Activated CD8-positive, alpha-beta memory T cell treated with anti-CD3 and anti-CD28 coated beads for 1 hour (primary cell): ENCODE data around the gene SERPINA5.

ENCODE experiments used
- DNase-seq, 2 donors: peaks; one replicate each; pipeline ENCODE4 v3.0.0-alpha.2; 2020; ENCODE audit warnings: low read depth in 1 of 2; ENCODE audit errors: extremely low read depth in 1 of 2

SERPINA5 gene, protein sequence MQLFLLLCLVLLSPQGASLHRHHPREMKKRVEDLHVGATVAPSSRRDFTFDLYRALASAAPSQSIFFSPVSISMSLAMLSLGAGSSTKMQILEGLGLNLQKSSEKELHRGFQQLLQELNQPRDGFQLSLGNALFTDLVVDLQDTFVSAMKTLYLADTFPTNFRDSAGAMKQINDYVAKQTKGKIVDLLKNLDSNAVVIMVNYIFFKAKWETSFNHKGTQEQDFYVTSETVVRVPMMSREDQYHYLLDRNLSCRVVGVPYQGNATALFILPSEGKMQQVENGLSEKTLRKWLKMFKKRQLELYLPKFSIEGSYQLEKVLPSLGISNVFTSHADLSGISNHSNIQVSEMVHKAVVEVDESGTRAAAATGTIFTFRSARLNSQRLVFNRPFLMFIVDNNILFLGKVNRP

DNA sequence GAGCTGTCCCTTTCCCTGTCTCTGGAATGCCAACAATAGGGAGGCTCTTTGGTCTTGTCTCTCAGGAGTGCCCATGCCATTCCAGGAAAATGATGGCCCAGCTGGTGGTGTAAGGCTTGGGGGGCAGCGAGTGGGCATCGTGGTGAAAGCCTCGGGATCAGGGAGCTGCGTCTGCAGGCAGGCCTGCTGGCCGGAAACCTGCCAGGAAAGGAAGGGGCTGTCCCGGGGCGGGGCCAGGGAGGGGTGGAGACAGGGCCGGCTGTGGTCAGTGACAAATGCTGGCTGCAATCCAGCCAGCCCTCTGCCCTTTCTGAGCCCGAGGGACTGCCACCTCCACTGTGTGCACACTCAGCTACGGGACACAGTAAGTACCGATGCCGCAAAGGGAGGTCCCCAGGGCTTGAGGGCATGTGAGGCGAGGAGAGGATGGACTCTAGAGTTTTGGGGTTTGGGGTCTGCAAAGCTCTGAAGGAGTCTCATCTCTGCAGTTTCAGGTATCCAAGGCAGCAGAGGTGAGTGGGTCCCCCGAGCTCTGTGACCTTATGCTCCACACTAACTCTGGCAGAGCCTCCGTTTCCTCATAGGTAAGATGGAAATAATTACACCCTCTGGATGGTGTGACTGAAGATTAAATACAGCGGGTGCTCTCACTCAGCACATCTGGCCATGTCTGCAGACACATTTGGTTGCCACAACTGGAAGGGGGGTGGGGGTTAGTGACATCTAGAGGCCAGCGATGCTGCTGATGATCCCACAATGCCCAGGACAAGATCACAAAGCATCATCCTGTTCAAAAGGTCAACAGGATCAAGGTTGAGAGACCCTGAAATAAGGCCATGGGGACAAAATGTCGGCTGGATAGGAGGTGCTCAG is at the start of gene SERPINA5:
SERPINA5 (plus strand) TSS at position 300 of the 873 bp plus-strand sequence. CDS start 5,937 bp downstream, outside the sequence.
- DNase-seq, result no peak

DNA sequence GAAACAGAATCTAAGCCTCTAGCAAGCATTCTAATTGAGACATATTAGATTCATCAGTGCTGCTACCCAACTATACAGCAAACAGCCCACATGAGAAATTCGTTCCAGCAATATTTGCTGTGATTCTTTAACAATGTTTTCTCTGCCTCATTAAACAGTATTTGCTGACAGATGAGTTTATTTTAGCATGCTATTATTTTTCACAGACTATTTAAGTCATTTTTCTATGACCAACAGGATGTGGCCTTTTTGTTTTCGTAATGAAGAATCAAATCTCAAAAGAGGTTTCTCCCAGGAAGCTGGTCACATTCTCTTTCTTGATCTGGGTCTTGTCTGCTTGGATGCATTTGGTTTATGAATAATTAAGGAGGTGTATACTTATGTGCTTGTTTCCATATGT is 48.8 kb upstream of the SERPINA5 start:
- DNase-seq, result no peak

DNA sequence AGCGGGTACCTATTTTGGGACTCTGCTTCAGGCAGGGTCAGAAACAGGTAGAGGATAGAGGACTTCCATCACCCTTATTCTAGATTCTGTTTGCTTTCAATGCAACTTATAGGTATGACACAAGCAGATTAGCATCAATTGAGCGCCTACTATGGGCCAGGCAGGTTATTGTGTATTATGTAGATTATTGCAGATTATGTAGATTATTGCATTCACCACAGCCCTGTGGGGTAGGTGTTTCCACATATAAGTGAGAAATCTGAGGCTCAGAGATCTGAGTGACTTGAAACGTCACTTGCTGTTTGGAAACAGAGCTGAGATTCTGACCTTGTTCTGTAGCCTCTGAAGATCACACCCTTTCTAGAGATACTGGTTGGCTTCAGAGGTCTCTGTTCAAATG is 45.7 kb upstream of the SERPINA5 start:
- DNase-seq, result no peak

DNA sequence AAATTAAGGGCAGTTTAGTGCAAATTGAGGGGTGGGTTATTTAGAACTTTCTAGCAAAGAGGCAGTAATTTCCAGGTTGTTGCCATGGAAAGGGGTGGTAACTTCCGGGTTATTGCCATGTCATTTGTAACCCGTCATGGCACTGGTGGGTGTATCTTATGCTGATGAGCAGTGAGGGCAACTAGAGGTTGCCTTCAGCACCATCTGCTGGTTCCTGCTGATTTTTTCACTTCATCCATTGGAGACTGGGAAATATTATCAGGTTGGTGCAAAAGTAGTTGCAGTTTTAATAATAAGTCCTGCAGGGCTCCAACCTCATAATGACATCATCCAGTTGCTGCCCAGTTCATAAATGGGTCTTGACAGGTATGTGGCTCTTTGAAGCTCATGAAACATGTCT is 44.4 kb upstream of the SERPINA5 start:
- DNase-seq, result no peak

DNA sequence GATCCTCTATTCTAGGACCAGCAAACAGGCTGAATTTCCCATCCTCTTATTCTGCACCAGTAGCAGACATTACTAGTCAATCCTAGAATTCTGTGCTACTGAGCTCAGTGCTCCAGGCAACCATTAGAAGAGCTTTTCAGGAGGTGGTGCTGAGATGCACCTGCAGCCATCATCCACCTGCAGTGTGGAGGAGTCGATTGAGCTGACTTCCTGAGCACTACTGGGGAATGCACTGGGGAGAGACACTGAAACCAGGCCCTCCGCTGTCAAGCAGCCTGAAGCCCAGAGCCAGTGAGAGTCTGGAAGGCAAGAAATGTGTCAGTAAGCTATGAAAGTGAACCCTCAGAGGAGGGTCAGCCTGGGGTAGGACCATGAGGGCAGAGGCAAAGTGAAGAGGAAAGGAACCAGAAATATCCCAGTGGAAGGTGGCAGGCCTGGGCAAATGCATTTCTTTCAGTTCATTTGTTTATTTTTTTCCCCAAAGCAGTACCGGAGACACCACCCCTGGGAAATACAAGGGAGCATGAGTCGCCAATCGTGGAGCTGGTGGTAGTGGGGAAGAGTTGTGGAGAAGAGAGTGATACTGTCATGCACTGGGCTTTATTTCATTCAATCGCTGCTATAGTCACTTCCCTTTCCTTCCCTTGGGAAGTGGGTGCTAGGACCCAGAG is 43.0 kb upstream of the SERPINA5 start:
- no peak for DNase-seq

DNA sequence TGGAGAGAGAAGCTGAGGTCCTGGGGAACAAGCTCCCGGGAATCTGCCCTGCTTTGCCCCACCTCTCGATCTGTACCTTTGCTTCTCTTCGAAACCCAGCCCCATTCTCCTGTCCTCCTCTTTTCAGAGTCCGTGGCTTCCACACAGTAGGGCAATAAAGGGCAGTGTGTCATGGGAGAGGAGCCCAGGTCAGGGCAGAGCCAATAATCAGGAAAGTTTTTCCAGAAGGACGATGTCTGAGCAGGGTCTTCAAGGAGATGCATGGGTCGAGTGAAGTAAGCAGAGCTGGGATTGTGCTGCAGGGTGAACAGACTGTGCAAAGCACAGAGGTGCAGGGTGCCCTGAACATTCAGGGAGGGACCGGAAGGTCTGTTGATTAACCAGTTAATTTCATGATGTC is 42.0 kb upstream of the SERPINA5 start:
- no peak for DNase-seq

DNA sequence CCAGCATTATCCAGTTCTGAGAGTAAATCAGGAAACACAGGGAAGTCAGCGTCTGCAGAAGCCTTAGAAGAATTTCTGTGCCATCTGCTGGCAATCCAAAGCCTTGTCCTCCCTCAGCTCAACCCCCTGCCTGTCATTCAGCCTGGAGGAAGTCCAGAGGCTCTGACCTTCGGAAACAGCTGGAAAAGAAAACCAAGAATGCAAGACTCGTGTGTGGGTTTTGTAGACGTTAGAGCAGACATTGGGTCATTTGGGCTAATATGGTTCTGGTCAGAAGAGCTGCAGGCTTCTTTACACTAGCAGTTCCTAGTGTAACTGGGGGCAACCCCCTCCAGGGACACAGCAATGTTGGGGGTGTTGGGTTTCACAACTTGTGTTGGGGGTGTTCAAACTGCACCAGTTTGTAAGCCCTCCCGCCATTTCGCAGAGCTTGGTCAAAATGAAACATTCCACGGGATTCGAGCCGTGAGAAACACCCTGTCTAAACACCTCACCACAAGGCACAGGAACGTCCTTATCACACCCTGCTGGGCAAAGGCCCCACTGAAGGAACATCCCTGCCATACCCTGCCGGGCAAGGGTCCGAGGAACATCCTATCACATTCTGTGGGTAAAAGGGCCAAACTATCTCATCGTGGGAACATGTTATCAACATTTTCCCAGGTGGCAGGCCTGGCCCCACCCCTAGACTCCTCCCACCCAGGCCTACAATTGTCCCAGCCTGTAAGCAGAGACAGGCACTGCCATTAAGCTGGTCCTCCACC is 41.0 kb upstream of the SERPINA5 start:
- DNase-seq, result no peak

DNA sequence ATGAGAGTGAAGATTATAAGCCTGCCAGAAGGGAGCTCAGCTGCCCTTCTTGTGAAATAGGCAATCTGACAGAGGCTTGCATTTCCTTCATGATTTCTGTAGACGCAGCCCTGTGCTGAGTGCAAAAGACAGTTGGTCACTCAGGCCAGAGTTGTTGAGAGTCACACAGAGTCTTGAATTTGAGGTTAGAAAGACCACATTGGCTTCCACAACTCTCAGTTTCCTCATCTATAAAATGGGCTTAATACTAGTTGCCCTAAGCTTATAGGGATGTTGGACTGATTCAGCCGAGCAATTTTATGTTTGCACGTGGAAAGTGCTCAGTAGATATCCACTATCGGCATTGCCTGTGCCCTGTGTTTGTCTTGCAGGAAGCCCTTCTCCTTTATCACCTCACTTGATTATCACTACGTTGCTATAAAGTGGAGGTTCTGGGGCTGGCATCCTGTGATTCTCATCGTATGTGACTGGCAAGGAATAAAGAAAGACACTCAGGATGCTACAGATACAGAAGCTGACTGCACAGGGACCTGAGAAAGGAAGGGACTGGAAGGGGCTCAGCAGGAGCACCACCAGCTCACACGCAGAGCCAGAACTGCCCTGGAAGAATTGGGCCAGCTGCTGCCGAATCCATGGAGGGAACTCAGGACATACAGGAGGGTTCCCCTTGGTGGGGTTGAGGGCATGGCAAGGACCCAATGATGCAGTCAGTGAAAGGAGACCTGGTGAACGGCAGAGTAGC is 39.8 kb upstream of the SERPINA5 start:
- no peak for DNase-seq

DNA sequence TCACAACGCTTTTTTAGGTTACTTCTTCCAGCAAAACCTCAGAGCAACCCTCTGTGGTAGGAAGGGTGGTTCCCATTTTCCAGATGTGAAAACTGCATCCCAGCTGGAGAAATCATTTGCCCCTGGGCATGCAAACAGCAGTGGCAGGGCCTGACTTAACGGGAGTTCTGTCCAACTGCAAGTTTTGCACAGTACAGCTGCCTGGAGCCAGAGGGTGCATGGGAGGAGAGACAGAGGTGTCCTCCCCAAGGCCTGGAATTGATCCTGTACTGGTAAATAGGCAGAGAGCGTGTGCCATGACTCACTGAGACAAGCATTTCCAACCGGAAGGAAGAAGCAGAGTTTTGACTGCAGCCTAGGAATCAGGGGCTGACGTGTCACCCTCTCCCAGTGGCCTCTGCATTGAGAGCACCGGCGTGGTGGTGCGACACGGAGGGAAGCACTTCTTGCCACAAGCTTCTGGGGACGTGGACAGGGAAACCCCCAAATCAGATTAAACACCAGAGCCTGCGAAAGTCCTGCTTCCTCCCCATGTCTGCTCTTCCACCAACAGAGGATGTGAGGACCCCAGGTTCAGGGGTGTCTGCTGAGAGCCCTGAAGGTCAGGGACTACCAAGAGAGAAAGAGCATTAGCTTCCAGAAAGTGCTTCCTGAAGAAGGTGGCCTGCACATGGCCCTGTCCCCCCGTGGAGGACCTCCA is 39.0 kb upstream of the SERPINA5 start:
- DNase-seq, result no peak

DNA sequence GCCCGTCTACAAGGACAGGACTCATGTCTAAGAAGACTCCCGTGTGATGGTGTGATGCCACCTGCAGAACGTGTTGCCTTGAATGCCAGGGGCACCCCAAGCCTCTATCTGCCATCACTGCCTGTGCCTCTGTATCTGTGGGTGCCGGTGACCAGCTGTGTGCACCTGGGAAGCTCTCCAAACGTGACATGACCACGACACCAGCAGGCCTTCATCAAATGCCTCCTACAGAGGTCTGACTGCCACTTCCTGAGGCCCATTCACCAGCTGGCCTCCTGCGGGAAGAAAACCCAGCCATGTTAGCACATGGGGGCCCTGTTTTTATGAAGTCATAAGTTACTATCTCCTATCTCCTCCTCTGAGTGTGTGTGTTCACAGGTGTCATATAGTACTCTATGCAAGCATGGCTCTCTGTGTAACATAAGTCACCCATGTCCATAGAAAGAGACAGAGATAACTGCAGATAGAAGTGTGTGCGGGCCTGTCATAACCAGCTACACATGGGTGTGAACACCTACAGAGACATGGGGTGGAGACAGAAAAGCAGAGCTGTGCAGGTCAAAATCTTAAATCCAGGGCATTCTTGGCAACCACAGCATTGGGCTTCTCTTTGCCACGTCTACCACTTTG is 38.3 kb upstream of the SERPINA5 start:
- DNase-seq, result no peak

DNA sequence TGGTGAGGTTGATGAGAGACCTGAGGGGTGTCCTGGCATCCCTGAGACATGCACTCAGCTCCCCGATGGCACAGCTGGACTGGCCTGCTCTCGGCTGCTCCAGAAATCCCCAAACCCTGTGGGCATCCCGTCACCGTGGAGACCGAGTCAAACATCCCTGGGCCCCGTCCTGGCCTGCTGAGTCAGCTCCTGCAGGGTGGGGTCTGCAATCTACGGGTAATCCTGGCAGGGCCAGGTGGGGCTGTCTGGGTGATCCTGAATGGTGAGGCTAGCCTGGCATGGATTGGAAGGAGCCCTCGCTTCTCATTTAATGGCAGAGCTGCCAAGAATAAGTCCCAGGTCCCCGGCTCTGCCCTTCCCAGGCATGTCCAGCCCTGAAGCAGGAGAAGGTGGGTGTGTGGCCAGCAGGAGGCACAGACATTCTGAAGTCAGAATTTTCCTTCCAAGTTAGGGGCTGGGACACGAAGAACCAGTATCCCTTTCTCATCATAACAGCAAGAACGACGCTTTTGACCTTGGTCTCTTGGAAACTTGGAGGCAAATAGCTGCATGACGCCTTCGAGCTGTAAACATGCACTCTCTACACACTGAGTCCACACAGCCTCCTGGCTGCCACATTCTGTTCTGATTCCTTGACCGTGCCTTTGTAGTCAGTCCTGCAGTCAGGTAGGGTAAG is 37.6 kb upstream of the SERPINA5 start:
- no peak for DNase-seq

DNA sequence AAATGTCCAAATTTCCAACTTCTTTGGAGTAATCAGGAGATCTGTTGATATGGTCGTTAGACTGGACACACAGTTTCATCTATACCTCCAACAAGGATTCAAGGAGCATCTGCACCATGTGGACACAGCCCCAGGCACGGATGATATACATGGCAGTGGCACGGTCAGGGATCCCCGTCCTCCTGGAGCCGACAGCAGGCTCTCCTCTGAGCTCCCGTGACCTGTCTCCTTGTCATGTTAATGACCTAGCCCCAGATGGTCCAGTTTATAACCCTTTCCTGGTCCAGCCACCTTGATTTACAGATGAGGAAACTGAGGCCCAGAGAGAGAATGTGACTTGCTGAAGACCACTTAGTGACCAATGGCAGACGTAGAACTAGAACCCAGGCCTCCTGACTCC is 36.5 kb upstream of the SERPINA5 start:
- DNase-seq, result no peak

DNA sequence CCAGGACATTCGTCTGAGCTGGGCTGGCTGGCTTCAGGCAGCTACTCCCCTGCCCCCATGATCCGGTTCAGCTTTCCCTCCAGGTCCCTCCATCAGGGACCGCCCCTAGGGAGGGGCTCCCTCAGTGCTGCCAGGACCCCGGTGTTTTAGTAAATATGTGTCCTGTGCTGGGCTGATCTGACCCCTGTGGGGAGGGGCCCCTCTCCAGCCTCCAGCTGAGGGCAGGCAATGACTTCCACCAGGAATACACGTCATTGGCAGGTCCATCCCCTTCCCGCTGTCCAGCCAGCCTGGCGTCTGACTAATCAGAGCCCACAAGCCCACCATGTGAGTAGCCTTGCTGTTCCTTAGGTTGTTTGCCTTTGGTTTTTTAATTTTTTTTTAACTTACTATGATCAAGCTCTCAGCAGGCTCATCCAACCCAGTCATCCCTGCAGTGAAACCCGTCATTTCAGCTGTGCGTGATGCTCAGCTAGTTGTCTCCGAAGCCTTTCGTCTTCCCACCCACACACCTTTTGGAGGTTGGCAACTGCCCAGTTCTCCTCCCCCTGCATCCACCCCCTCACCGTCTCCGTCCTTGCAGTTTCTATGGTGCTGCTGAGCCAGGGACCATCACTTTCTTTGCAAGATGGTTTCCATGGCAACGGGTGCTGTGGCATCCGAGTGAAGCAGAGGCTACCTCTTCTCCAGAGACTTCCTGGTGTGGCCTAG is 35.9 kb upstream of the SERPINA5 start:
- no peak for DNase-seq

DNA sequence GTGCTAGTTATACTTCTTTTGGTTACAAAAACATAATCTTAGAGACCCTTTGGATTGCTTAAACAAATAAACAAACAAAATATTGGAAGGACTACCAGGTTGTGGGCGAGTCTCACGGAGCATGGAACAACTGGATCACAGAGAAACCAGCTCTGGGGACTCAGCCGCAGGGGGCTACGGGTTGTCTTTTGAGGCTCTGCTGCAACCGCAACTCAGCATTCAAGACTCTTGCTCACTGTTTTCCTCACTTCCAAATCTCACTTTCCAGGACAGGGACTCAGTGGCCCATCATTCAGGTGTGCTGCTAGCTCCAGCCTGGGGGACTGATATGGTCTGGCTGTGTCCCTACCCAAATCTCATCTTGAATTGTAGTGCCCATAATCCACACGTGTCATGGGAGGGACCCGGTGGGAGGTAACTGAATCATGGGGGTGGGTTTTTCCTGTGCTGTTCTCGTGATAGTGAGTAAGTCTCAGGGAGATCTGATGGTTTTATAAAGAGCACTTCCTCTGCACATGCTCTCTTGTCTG is 34.0 kb upstream of the SERPINA5 start:
- DNase-seq, result no peak

DNA sequence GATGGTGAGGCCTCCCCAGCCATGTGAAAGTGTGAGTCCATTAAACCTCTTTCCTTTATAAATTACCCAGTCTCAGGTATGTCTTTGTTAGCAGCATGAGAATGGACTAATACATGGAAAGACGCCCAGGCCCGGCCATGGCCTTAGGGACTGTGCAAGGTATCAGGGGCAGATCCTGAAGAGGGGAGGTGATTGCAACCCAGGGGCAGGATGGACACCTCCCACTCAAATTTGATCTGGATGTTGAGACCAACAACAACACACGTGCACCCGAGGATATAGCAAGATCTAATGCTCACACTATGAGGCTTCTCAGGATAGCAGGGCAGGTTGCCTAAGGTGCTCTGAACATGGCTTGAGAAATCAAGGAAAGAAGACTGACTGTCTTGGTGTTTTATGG is 33.5 kb upstream of the SERPINA5 start:
- no peak for DNase-seq

DNA sequence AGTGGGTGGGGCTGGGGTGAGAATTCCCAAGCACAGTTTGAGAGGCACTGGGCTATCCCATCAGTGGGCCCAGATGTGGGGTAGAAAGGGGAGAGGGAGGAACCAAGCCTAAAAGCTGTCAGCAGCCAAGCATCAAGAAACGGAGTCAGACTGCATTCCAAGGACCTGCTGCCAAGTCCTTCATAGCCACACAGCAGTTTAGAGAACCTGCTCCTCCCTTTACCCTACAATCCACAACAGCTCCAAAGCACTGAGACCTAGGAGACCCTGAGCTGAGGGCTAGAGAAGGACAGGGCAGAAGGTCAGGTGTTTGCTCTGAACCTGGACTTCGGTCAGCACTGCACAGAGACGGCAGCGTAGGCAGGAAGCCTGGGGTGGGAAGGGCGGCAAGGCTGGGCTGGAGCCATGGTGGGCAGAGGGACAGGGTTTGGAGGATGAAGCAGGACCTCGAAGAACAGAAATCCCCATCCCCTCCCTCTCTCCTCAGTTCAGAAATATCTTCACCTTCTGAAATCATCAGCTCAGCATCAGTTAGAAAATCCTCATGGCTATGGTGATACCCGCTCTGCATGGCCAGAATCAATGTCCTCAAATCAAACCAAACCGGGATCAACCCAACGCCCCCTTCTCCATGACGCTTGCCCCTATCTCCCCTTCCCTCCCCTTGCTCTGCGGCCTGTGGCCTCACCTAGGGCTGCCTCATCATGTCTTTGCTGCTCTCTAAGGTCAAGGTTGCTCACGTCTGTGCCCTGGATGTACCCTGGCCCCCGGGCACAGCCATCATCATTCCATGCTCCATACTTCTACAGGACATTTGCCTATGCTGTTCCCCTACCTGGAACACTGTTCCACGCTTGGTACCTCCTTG is 32.9 kb upstream of the SERPINA5 start:
- DNase-seq, result no peak
